Measurements from ENCODE around the gene PLA2G4B. TPM values are rescaled to one million over a fixed set of nuclear protein-coding genes. Genes with fewer than 3 reads are reported as not detected.

PLA2G4B gene
- total and polyA plus RNA-seq, 9 donors: 4.8 to 17.5 (median 10.6) TPM

- H3K36me3 ChIP-seq: no peaks in the 10 kb centered on the region
- H3K27me3 ChIP-seq: no peaks in the 10 kb centered on the region
- DNase-seq: peak in 4 of 5 donors; percentile 43 to 73 (median 54)
- intact Hi-C loops (cut with DNase I): no loop called here
- 12 to 15% (median 14%) methylated on average over 32 to 81 of the region's 81 CpGs for WGBS, 3 donors
- no peaks in the 10 kb centered on the region for H3K9me3 ChIP-seq
- no peak overlapping the region for H3K27ac ChIP-seq
- TF ChIP-seq POLR2A (IDR thresholded peaks at IDR 0.05) (no peak), EP300 (IDR thresholded peaks at IDR 0.05) (no peak)
- TF ChIP-seq, protein P1, sequence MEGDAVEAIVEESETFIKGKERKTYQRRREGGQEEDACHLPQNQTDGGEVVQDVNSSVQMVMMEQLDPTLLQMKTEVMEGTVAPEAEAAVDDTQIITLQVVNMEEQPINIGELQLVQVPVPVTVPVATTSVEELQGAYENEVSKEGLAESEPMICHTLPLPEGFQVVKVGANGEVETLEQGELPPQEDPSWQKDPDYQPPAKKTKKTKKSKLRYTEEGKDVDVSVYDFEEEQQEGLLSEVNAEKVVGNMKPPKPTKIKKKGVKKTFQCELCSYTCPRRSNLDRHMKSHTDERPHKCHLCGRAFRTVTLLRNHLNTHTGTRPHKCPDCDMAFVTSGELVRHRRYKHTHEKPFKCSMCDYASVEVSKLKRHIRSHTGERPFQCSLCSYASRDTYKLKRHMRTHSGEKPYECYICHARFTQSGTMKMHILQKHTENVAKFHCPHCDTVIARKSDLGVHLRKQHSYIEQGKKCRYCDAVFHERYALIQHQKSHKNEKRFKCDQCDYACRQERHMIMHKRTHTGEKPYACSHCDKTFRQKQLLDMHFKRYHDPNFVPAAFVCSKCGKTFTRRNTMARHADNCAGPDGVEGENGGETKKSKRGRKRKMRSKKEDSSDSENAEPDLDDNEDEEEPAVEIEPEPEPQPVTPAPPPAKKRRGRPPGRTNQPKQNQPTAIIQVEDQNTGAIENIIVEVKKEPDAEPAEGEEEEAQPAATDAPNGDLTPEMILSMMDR (IDR thresholded peaks at IDR 0.05): no peak
- peaks cover 5% of the 10 kb centered on the region for H3K4me1 ChIP-seq (ENCODE audit: insufficient read depth)
- peak overlapping the region; percentile 0 for H3K4me3 ChIP-seq
Observed at GRCh38 chr15:41881920-41882688, 43.5 kb downstream of the PLA2G4B start.

- Histone ChIP-seq H3K27me3 (no peaks in the 10 kb centered on the region), H3K36me3 (no peaks in the 10 kb centered on the region), H3K9me3 (no peaks in the 10 kb centered on the region), H3K4me1 (ENCODE audit: insufficient read depth) (peaks cover 5% of the 10 kb centered on the region), H3K4me3 (peak overlapping the region; percentile 0), H3K27ac (no peak overlapping the region)
- 43 to 53% (median 47%) methylated on average over 14 of the region's 14 CpGs for WGBS, 3 donors
- TF ChIP-seq, protein P1 (IDR thresholded peaks at IDR 0.05): no peak
- no peak for DNase-seq
- intact Hi-C loops (cut with DNase I): no loop called here
Observed at GRCh38 chr15:41882689-41883483, 44.2 kb downstream of the PLA2G4B start.

GRCh38 chr15:41883484-41883825, 44.8 kb downstream of the PLA2G4B start:
- TF ChIP-seq EP300 (IDR thresholded peaks at IDR 0.05) (no peak), POLR2A (IDR thresholded peaks at IDR 0.05) (no peak)
- TF ChIP-seq, protein P1 (IDR thresholded peaks at IDR 0.05): no peak
- Histone ChIP-seq H3K27ac (no peak overlapping the region), H3K27me3 (no peaks in the 10 kb centered on the region), H3K36me3 (no peaks in the 10 kb centered on the region), H3K9me3 (no peaks in the 10 kb centered on the region), H3K4me3 (no peak overlapping the region), H3K4me1 (ENCODE audit: insufficient read depth) (peaks cover 5% of the 10 kb centered on the region)
- intact Hi-C loops (cut with DNase I): no loop called here
- DNase-seq: no peak
- WGBS, 3 donors: 97 to 100% (median 98%) methylated on average over 2 of the region's 2 CpGs

DNA sequence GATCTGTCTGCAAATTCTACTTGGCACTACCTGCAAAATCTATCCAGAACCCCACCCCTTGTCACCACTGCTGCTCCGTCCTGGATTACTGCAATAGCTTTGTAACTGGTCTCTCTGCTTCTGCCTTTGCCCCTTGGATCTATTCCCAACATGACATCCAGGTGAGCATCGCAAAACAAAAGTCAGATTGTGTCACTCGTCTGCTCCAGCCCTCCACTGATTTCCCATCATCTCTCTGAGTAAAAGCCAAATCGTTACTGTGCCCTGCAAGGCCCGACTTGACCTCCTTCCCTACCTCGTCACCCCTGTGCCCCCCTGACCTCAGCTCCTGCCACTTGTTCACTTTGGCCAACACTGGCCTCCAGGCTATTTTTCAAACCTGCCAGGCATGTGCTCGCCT, 45.8 kb downstream of the PLA2G4B start:
- H3K4me1 ChIP-seq (ENCODE audit: insufficient read depth): peaks cover 5% of the 10 kb centered on the region
- intact Hi-C loops (cut with DNase I): no loop called here

More for the DNA sequence above, 45.8 kb downstream of the PLA2G4B start:
- H3K9me3 ChIP-seq: no peaks in the 10 kb centered on the region
- no peaks in the 10 kb centered on the region for H3K27me3 ChIP-seq
- no peaks in the 10 kb centered on the region for H3K36me3 ChIP-seq
- H3K4me3 ChIP-seq: no peak overlapping the region
- no peak overlapping the region for H3K27ac ChIP-seq
- DNase-seq: no peak
- TF ChIP-seq, protein P1 (IDR thresholded peaks at IDR 0.05): no peak
- TF ChIP-seq EP300 (IDR thresholded peaks at IDR 0.05) (no peak), POLR2A (IDR thresholded peaks at IDR 0.05) (no peak)
- 89 to 95% (median 95%) methylated on average over 7 of the region's 7 CpGs for WGBS, 3 donors
